Keratinocyte (primary cell): ENCODE results near the gene MIA. TPM values are rescaled to one million over a fixed set of nuclear protein-coding genes. Genes with fewer than 3 reads are reported as not detected.

Experiments
- DNase-seq: peaks from one replicate; pipeline ENCODE4 v3.0.0-alpha.2; 2011; ENCODE audit warnings: low read depth, missing footprints, low spot score
- FAIRE-seq: peaks from 2 replicates; lab custom pipeline; 2011; peaks lifted over from hg19 to GRCh38; lab: Jason Lieb, UNC
- H2AFZ ChIP-seq: 2 replicates; pipeline ENCODE4 v1.6.0; 2012; ENCODE audit warnings: low read length, control low read depth, inconsistent platforms; ENCODE audit not compliant: control insufficient read depth
- H3K27ac ChIP-seq: 2 replicates; pipeline ENCODE4 v1.5.1; 2011; ENCODE audit warnings: low read length; ENCODE audit not compliant: control insufficient read depth, insufficient read depth
- H3K27me3 ChIP-seq: 3 replicates; pipeline ENCODE4 v1.6.0; 2011; ENCODE audit warnings: low read length; ENCODE audit not compliant: control insufficient read depth, insufficient read depth; ENCODE audit errors: extremely low read depth
- H3K36me3 ChIP-seq, 2 experiments: 2 replicates in 1 of 2; 3 replicates in 1 of 2; pipeline ENCODE4 v1.5.1; 2011; ENCODE audit warnings: low read length in 2 of 2, mild to moderate bottlenecking in 1 of 2; ENCODE audit not compliant: control insufficient read depth in 2 of 2, insufficient read depth in 2 of 2; ENCODE audit errors: extremely low read depth in 1 of 2
- H3K4me1 ChIP-seq: 3 replicates; pipeline ENCODE4 v1.5.1; 2011; ENCODE audit warnings: low read length; ENCODE audit not compliant: control insufficient read depth, insufficient read depth; ENCODE audit errors: extremely low read depth
- H3K4me2 ChIP-seq: 3 replicates; pipeline ENCODE4 v1.6.0; 2011; ENCODE audit warnings: low read depth, low read length; ENCODE audit not compliant: control insufficient read depth, insufficient read depth; ENCODE audit errors: extremely low read depth
- H3K4me3 ChIP-seq, 3 experiments: fragments of 200-600 bp in 1 of 3; sonication (generic) in 1 of 3; 2 replicates in 2 of 3; 3 replicates in 1 of 3; pipeline ENCODE4 v1.5.1; 2011 to 2016; ENCODE audit warnings: low read length in 3 of 3, mild to moderate bottlenecking in 3 of 3, control low read depth in 2 of 3, inconsistent platforms in 1 of 3, low read depth in 1 of 3, mixed read lengths in 1 of 3, mixed run types in 1 of 3, moderate library complexity in 1 of 3; ENCODE audit not compliant: control insufficient read depth in 2 of 3, insufficient read depth in 2 of 3; ENCODE audit errors: extremely low read depth in 1 of 3
- H3K79me2 ChIP-seq: 2 replicates; pipeline ENCODE4 v1.6.0; 2012; ENCODE audit warnings: low read length; ENCODE audit not compliant: control insufficient read depth, insufficient read depth
- H3K9ac ChIP-seq: 3 replicates; pipeline ENCODE4 v1.6.0; 2011; ENCODE audit warnings: low read length; ENCODE audit not compliant: control insufficient read depth, insufficient read depth; ENCODE audit errors: extremely low read depth
- H3K9me1 ChIP-seq: 3 replicates; pipeline ENCODE4 v1.6.0; 2011; ENCODE audit warnings: low read length; ENCODE audit not compliant: control insufficient read depth, insufficient read depth; ENCODE audit errors: extremely low read depth
- H3K9me3 ChIP-seq: 2 replicates; pipeline ENCODE4 v1.5.1; 2012; ENCODE audit warnings: low read depth, low read length; ENCODE audit not compliant: control insufficient read depth
- H4K20me1 ChIP-seq: 3 replicates; pipeline ENCODE4 v1.6.0; 2011; ENCODE audit warnings: low read length; ENCODE audit not compliant: control insufficient read depth, insufficient read depth; ENCODE audit errors: extremely low read depth
- EZH2 ChIP-seq: IDR thresholded peaks from one replicate; pipeline ENCODE4 v1.6.1; 2012; ENCODE audit warnings: inconsistent platforms, mild to moderate bottlenecking, low read length, moderate library complexity
- dilution Hi-C: fragments of 300-500 bp; cut with MboI; formaldehyde crosslinking; loops from one replicate; pipeline ENCODE4 v1.7.0; 2020; ENCODE audit warnings: low sequenced_read_pairs; ENCODE audit not compliant: extremely low pct_ligation_motif_present
- polyA plus RNA-seq, 5 experiments: library from polyadenylated mRNA; depleted of rRNA in 3 of 5; stranded (reverse) in 3 of 5; stranded (forward) in 1 of 5; unstranded in 1 of 5; fragments of >200 nt; gene quantifications; 1 replicate in 1 of 5; 2 replicates in 3 of 5; 3 replicates in 1 of 5; pipeline versions ENCODE4 v1.2.1 to v1.2.3, GENCODE V29; 2011 to 2012; ENCODE audit warnings: missing spikeins in 2 of 5, low read depth in 1 of 5, low replicate concordance in 1 of 5
- TF ChIP-seq, protein P1 (sequence below), 3 experiments: IDR thresholded peaks in 1 of 3; conservative IDR thresholded peaks in 1 of 3; optimal IDR thresholded peaks in 1 of 3; 2 replicates in 2 of 3; 3 replicates in 1 of 3; pipeline versions ENCODE3 to v1.5.1; 2011; ENCODE audit warnings: low read length in 3 of 3, mild to moderate bottlenecking in 3 of 3, moderate library complexity in 2 of 3, control low read depth in 1 of 3, inconsistent platforms in 1 of 3; ENCODE audit not compliant: insufficient read depth in 2 of 3; ENCODE audit errors: extremely low read depth in 1 of 3

Gene MIA
- polyA plus RNA-seq, 1 donor (not counting 4 experiments of a cell fraction or from before 2014, with no cell fraction given): 3.4 TPM

DNA sequence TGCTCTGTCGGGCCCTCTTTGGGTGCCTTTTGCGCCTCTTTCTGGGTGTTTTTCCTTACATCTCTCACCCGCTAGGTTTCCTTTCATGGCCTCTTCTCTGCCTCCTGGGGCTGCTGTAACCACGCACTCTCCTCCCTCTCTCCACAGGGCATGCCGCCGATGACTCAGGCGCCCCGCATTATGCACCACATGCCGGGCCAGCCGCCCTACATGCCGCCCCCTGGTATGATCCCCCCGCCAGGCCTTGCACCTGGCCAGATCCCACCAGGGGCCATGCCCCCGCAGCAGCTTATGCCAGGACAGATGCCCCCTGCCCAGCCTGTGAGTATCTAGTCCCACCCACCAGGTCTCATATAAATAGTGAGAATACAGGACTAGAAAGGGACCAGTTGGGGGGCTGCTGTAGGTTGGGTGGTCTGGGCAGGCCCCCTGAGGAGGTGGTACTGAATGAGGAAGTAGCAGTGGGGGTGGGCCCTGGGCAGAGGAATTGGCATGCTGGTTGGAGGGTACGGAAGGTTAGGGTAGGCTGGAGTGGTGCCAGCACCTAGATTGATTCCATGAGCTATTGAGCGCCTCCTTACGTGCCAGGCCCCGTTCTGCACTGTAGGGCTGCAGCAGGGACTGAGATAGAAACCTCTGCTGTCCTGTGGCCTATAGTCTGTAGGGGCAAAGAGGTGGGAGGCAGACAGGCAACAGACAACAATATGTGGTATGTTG is 12.4 kb upstream of the MIA start:
- H3K9me1 ChIP-seq: no peaks in the 10 kb centered on the region
- no peaks in the 10 kb centered on the region for H3K27me3 ChIP-seq
- DNase-seq (no peak), FAIRE-seq (no peak)
- H4K20me1 ChIP-seq: peaks cover 2% of the 10 kb centered on the region
- H2AFZ ChIP-seq: no peak overlapping the region
- no peak overlapping the region for H3K4me2 ChIP-seq
- no peaks in the 10 kb centered on the region for H3K9me3 ChIP-seq
- no peak overlapping the region for H3K4me3 ChIP-seq
- H3K36me3 ChIP-seq: peaks cover 59 to 62% of the 10 kb centered on the region in 2 experiments
- H3K79me2 ChIP-seq: peaks cover 29% of the 10 kb centered on the region
- H3K4me1 ChIP-seq: no peaks in the 10 kb centered on the region
- no peak overlapping the region for H3K9ac ChIP-seq
- TF ChIP-seq EZH2: no peak
- TF ChIP-seq, protein P1, sequence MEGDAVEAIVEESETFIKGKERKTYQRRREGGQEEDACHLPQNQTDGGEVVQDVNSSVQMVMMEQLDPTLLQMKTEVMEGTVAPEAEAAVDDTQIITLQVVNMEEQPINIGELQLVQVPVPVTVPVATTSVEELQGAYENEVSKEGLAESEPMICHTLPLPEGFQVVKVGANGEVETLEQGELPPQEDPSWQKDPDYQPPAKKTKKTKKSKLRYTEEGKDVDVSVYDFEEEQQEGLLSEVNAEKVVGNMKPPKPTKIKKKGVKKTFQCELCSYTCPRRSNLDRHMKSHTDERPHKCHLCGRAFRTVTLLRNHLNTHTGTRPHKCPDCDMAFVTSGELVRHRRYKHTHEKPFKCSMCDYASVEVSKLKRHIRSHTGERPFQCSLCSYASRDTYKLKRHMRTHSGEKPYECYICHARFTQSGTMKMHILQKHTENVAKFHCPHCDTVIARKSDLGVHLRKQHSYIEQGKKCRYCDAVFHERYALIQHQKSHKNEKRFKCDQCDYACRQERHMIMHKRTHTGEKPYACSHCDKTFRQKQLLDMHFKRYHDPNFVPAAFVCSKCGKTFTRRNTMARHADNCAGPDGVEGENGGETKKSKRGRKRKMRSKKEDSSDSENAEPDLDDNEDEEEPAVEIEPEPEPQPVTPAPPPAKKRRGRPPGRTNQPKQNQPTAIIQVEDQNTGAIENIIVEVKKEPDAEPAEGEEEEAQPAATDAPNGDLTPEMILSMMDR (optimal IDR thresholded peaks at IDR 0.05 in 1 of 3, IDR thresholded peaks at IDR 0.05 in 1 of 3, conservative IDR thresholded peaks at IDR 0.05 in 1 of 3; ENCODE audit: extremely low read depth in 1 of 3, insufficient read depth in 2 of 3, low read length in 3 of 3): no peak
- no peak overlapping the region for H3K27ac ChIP-seq
- dilution Hi-C loops: no loop called here

DNA sequence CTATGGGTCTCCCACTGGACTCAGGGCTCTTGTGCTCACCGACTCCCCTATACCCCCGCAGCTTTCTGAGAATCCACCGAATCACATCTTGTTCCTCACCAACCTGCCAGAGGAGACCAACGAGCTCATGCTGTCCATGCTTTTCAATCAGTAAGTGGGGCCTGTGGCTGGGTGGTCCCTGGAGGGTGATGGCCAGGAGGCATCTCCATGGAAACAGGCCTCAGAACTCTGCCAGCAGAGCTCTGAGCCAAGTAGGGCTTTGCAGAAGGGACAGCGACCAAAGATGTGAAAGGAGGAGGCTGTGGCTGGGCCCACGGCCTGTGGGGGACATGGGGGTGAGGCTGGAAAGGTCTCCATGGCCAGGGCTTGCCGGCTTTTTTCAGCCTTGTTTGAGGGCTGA is 11.8 kb upstream of the MIA start:
- H3K27ac ChIP-seq: no peak overlapping the region
- H3K4me1 ChIP-seq: no peaks in the 10 kb centered on the region
- peaks cover 55 to 59% of the 10 kb centered on the region in 2 experiments for H3K36me3 ChIP-seq
- H3K79me2 ChIP-seq: peaks cover 23% of the 10 kb centered on the region
- H3K9me1 ChIP-seq: no peaks in the 10 kb centered on the region
- no peaks in the 10 kb centered on the region for H3K27me3 ChIP-seq
- H2AFZ ChIP-seq: no peak overlapping the region
- no peak overlapping the region for H3K4me3 ChIP-seq
- H3K4me2 ChIP-seq: no peak overlapping the region
- no peaks in the 10 kb centered on the region for H3K9me3 ChIP-seq
- FAIRE-seq (no peak), DNase-seq (no peak)
- H3K9ac ChIP-seq: no peak overlapping the region
- peaks cover 2% of the 10 kb centered on the region for H4K20me1 ChIP-seq
- TF ChIP-seq EZH2: no peak
- TF ChIP-seq, protein P1 (optimal IDR thresholded peaks at IDR 0.05 in 1 of 3, IDR thresholded peaks at IDR 0.05 in 1 of 3, conservative IDR thresholded peaks at IDR 0.05 in 1 of 3; ENCODE audit: extremely low read depth in 1 of 3, insufficient read depth in 2 of 3, low read length in 3 of 3): no peak
- dilution Hi-C loops: no loop called here
